Duodenal mucosa (tissue), 2 donors: ENCODE results near the gene ZNF598.
"Not testable (repeated sequence)": the region's sequence is repeated elsewhere in the genome, so short reads cannot be mapped to it uniquely, and the experiment has no call there.

ENCODE experiments used
- H3K27ac ChIP-seq: one replicate; pipeline ENCODE4 v1.7.0; 2013; ENCODE audit warnings: low read depth, low read length
- H3K27me3 ChIP-seq, 2 donors: one replicate each; pipeline ENCODE4 v1.7.0; 2013; ENCODE audit warnings: low read length in 2 of 2, control low read depth in 1 of 2; ENCODE audit not compliant: insufficient read depth in 2 of 2, control insufficient read depth in 1 of 2
- H3K36me3 ChIP-seq, 2 donors: one replicate each; pipeline ENCODE4 v1.7.0; 2013; ENCODE audit warnings: low read length in 2 of 2, control low read depth in 1 of 2; ENCODE audit not compliant: insufficient read depth in 2 of 2, control insufficient read depth in 1 of 2
- H3K4me1 ChIP-seq, 2 donors: one replicate each; pipeline ENCODE4 v1.7.0; 2013; ENCODE audit warnings: low read length in 2 of 2, control low read depth in 1 of 2; ENCODE audit not compliant: insufficient read depth in 2 of 2, control insufficient read depth in 1 of 2
- H3K4me3 ChIP-seq, 2 donors: one replicate each; pipeline ENCODE4 v1.7.0; 2013; ENCODE audit warnings: low read length in 2 of 2, low read depth in 1 of 2
- H3K9ac ChIP-seq, 2 donors: one replicate each; pipeline ENCODE4 v1.7.0; 2013; ENCODE audit warnings: low read length in 2 of 2, low read depth in 1 of 2
- H3K9me3 ChIP-seq, 2 donors: one replicate each; pipeline ENCODE4 v1.7.0; 2013; ENCODE audit warnings: low read length in 2 of 2, control low read depth in 1 of 2; ENCODE audit not compliant: control insufficient read depth in 1 of 2

The ZNF598 gene

DNA sequence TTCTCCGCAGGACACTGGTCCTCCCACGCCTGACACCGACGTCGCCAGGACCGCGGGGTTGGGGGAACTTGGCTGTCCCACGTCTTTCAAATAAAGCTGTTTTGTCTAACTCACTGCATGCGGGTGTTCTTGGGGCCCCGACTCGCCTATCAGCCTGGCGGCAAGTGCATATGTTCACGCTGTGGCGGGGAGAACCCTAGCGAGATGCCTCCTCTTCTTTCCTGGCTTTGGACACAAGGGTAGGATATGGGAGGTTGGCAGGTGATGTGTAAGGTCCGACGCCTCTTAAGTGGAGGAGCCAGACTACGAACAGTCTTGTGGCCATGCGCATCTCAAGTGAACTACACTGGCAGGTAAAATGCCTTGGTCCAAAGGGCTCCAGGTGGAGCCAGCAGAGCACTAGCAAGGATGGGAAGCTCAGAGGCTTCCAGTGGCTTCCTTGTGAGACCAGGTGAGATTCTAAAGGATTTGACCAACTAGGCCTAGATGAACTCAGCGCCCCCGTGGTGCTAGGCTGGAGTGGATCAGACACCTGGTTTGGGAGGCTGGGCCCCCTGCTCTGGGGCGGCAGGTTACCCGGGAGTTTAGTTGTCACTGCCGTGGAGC is 44.1 kb downstream of the ZNF598 start:
- peak overlapping the region; percentile 88 to 94 for H3K9ac ChIP-seq
- peaks cover 21 to 34% of the 10 kb centered on the region in 2 donors for H3K4me1 ChIP-seq
- H3K27ac ChIP-seq, result peak overlapping the region; percentile 95
- peak overlapping the region; percentile 87 to 94 for H3K4me3 ChIP-seq
- H3K36me3 ChIP-seq, result peaks cover 8 to 26% of the 10 kb centered on the region in 2 donors
- H3K9me3 ChIP-seq, result no peaks in the 10 kb centered on the region
- no peaks in the 10 kb centered on the region for H3K27me3 ChIP-seq

DNA sequence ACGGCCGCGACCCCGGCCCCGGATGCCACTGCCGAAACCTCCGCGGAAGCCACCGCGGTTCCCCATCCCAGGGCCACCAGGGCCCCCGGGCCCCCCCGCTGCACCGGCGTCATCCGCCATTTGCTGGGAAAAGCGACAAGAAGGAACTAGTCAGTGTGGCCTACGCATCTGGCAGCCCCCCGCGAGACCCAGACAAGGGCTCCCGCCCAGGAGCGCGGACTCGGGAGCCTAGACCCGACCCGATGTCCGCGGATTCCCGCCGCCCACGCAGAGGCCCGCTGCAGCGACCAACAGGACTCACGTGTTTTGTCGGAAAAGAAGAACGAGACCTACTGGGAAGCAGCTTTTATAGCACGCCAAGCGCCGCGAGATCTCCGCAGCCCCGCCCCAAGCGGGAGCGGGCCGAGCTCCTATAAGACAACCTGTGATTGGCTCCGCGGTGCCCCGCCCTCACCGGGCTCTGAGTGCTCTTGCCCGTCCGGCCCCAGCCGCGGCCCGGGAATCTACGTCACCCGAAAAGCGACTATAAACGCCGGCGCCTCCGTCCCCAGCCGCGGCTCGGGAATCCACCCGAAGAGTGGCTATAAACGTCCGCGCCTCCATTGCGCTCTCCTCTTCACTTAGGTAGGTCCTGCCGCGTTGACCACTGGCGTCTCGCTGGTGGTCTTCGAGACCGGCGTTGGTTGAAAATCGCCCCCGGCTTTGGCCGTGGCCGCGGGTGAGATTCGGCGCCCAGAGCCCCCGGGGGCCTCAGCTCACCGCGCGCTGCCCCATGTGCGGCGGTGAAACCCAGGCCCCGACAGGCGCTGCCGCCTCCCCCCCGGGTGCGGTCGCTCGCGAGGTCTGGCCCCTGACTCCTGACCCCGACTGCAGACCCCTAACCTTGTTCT is 44.9 kb downstream of the ZNF598 start, which contains the start of gene RPS2:
TSS of gene RPS2 (minus strand) at position 321 of the 890 bp plus-strand sequence. CDS start at position 120, 201 bp downstream.
- Histone ChIP-seq H3K4me1 (peaks cover 24 to 38% of the 10 kb centered on the region in 2 donors), H3K9me3 (no peaks in the 10 kb centered on the region), H3K4me3 (peak within 1 kb of the TSS; percentile 87 to 94), H3K9ac (peak within 1 kb of the TSS; percentile 88 to 94), H3K27ac (peak within 1 kb of the TSS; percentile 95), H3K27me3 (no peaks in the 10 kb centered on the region), H3K36me3 (peaks cover 8 to 26% of the 10 kb centered on the region in 2 donors)

DNA sequence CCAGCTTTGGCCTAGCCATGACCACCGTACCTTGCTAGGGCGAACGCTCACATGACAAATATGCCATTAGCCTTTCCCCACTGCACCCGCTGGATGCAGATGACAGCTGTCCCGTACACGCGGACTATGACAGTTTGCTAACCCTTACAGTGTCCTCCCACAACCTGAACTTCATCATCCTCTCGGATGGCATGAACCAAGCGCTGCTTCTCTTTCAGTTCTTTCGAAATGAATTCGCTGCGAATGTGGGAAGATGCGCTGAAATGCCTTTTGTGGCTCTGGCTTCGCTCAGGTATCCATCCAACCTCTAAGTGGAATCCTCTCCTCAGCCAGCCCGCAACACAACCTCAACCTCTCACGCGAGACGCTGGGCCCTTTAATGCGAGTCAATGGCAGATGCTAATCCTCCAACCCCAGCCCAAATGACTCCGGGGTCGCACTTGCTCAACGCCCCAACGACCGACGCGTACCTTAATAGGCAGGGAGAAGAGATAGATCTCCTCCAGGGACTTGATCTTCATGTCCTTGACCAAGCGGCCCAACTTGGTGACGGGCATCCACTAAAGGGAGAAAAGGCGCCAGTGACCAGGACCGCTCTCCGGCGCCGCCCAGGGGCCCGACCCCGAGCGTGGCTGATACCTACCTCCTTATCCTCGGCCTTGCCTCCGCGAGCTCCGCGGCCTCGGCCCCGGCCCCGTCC is 45.7 kb downstream of the ZNF598 start:
- Histone ChIP-seq H3K36me3 (peaks cover 8 to 26% of the 10 kb centered on the region in 2 donors), H3K27me3 (no peaks in the 10 kb centered on the region), H3K9me3 (no peaks in the 10 kb centered on the region), H3K9ac (peak overlapping the region; percentile 85 to 88), H3K27ac (peak overlapping the region; percentile 95), H3K4me3 (peak overlapping the region; percentile 87 to 94), H3K4me1 (peaks cover 26 to 40% of the 10 kb centered on the region in 2 donors)

DNA sequence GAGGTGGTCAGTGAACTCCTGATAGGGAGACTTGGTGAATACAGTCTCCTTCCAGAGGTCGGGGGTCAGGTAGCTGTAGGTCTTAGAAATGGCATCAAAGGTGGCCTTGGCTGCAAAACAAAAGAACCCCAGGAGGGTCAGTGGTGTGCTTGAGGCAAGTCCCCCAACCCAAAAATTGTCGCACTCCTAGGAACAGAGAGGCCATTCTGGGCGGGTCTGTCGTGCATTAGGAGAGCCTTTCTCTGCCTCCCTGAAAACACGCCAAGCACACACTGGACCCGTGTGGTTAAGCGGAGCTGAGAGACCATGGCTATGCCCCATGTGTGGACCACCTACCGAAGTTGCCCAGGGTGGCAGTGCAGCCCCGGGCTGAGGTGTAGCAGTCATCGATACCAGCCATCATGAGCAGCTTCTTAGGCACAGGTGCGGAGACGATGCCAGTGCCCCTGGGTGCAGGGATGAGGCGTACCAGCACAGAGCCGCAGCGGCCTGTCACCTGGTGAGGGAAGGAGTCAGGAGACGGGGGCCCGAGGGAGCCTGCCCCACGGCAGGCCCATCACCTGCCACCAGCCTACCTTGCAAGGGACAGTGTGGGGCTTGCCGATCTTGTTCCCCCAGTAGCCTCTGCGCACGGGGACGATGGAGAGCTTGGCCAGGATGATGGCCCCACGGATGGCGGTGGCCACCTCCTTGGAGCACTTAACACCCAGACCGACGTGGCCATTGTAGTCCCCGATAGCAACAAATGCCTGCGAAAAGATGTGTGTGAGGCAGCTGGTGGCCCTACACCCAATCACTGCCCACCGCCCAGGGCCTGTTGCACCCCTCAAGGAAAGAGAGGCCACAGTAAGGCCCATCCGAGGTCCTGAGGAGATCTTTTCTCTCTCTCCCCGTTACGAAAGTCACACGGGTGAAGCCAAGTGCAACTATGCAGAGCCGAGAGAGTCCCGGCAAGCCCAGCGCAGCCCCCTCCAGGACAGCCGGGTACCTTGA is 47.2 kb downstream of the ZNF598 start:
- H3K27ac ChIP-seq, H3K27me3 ChIP-seq, H3K9me3 ChIP-seq, H3K9ac ChIP-seq, H3K4me3 ChIP-seq: not testable (repeated sequence)
- Histone ChIP-seq H3K4me1 (peaks cover 29 to 43% of the 10 kb centered on the region in 2 donors), H3K36me3 (peaks cover 8 to 26% of the 10 kb centered on the region in 2 donors)

DNA sequence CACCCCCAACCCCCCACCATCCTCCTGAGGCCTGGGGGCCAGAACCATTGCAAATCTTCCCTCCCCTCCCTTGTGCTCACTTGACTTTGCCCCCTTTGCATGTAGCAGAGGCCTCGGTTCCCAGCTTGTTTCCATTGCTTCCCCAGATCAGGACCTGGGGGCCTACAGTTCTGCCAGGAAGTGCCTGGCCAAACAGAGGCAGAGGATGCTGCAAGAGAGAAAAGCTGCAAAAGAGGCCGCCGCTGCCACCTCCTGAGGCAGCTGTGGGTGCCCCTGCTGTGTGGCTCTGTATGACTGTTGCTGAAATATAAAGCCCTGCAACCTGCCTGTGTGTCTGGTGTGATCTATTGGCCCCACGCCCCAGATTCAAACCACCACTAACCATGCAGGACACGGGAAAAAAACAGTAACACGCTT is 48.0 kb downstream of the ZNF598 start:
- H3K9me3 ChIP-seq, result no peaks in the 10 kb centered on the region
- H3K27ac ChIP-seq, result no peak overlapping the region
- peaks cover 29 to 43% of the 10 kb centered on the region in 2 donors for H3K4me1 ChIP-seq
- no peak overlapping the region for H3K9ac ChIP-seq
- H3K27me3 ChIP-seq, result no peaks in the 10 kb centered on the region
- H3K36me3 ChIP-seq, result peaks cover 8 to 26% of the 10 kb centered on the region in 2 donors
- H3K4me3 ChIP-seq, result no peak overlapping the region

DNA sequence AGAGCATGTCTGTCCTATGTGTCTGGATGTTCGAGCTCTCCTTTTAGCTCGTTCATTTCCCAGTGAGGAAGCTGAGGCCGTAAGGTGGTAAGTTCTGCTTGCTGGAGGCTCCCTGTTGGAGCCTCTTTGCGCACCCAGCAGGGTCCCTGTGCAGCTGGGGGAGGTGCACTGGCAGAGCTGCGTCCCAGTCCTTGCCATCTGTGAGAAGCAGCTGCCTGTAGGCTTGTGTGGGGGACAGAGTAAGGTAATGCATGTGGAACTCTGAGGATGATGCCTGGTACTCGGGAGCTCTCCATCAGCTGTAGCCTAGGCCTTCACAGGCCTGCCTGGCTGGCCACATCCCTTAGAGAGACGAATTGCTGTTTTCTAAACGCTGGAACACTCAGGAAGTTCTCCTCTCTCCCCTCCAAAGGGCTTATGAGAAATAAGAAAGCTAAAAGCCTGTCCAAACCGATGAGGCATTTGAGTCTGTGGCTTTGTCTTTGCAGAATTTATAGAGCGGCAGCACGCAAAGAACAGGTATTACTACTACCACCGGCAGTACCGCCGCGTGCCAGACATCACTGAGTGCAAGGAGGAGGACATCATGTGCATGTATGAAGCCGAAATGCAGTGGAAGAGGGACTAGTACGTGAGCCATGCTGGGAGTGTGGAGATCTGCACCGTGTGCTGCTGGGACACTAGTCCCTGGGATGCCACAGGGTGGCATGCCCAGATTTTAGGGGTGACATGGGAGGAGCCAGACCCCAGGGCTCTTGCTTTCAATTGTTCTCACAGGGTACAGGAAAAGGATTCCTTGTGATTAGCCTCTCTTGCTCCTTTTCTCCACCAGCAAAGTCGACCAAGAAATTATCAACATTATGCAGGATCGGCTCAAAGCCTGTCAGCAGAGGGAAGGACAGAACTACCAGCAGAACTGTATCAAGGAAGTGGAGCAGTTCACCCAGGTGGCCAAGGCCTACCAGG is 48.7 kb downstream of the ZNF598 start:
- Histone ChIP-seq H3K9ac (peak overlapping the region; percentile 91 to 94), H3K4me1 (peaks cover 28 to 42% of the 10 kb centered on the region in 2 donors), H3K27me3 (no peaks in the 10 kb centered on the region), H3K4me3 (peak overlapping the region; percentile 79 to 92), H3K36me3 (peaks cover 8 to 26% of the 10 kb centered on the region in 2 donors), H3K9me3 (no peaks in the 10 kb centered on the region), H3K27ac (no peak overlapping the region)

DNA sequence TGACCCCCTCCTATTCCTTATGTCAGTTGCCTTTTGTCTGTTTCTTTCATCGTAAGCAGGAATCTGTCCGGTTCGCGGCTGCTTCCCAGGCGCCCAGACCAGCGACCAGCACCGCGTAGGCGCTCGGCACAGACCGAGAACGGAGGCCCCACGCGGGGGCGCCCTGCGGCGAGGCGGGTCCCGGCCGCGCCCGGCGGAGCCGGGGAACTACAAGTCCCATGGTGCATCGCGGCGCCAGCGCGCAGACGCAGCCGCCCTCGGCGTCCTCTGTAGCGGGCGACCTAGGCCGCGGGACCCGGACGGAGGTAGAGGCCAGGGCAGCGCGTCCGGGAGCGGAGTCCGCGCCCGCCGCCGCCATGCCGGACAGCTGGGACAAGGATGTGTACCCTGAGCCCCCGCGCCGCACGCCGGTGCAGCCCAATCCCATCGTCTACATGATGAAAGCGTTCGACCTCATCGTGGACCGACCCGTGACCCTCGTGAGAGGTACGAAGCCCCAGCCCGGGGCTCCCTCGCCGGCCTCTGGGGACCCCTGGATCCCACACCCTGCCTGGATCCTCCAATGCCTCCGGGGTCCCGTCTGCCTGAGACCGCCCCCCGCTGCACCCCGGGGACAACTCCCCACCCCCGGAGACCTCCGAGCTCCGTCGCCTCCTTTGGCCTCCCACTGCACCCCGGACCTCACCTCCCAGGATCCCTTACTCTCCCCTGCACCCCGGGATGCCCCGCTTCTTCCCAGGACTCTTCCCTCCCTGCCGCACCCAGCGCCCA is 50.2 kb downstream of the ZNF598 start, which contains the start of gene NDUFB10:
TSS of gene NDUFB10 (plus strand) at position 270 of the 771 bp plus-strand sequence. CDS start at position 357, 87 bp downstream.
- H3K36me3 ChIP-seq, result peaks cover 8 to 26% of the 10 kb centered on the region in 2 donors
- no peaks in the 10 kb centered on the region for H3K9me3 ChIP-seq
- peaks cover 23 to 34% of the 10 kb centered on the region in 2 donors for H3K4me1 ChIP-seq
- peak within 1 kb of the TSS; percentile 79 to 92 for H3K4me3 ChIP-seq
- peak within 1 kb of the TSS; percentile 56 for H3K27ac ChIP-seq
- H3K27me3 ChIP-seq, result no peaks in the 10 kb centered on the region
- peak within 1 kb of the TSS; percentile 91 to 94 for H3K9ac ChIP-seq

DNA sequence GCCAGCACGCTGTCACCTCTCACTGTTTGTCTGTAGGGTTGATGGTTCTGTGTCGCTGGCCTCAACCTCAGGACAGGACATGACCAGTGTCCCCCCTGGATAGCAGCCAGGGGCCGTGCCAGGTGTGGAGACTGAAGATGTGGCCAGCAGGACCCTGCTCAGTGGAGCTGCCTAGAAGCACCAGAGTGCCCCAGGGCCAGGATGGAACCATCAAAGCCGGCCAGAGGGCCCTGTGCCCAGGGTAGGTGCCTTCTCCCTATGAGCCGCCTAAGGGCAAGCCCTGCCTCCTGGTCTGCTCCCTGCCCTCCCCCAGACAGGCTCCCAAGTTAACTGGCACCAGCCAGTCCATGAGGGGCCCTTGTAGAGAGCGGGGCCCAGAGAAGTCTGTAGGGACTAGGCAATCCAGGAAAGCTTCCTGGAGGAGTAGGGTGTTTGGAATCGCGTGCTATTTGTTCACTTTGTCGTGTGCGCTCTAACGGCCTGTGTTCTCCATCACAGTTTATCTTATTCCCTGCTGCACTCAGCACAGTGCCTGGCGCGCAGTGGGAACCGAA is 50.8 kb downstream of the ZNF598 start:
- Histone ChIP-seq H3K27me3 (no peaks in the 10 kb centered on the region), H3K9me3 (no peaks in the 10 kb centered on the region), H3K9ac (peak overlapping the region; percentile 9 to 94), H3K4me3 (peak overlapping the region; percentile 79 to 92), H3K36me3 (peaks cover 8 to 24% of the 10 kb centered on the region in 2 donors), H3K4me1 (peaks cover 22 to 30% of the 10 kb centered on the region in 2 donors), H3K27ac (peak overlapping the region; percentile 27)
